Suprapubic skin (tissue), 4 donors: ENCODE data around the gene GJB3. TPM values are rescaled to one million over a fixed set of nuclear protein-coding genes. Genes with fewer than 3 reads are reported as not detected.

Experiments
- DNase-seq, 2 donors: peaks; one replicate each; pipeline ENCODE4 v3.0.0-alpha.2; 2019; ENCODE audit warnings: low spot score in 2 of 2
- H3K27ac ChIP-seq: fragments of 200-600 bp; sonication (generic); one replicate; pipeline ENCODE4 v1.5.1; 2019
- H3K27me3 ChIP-seq: fragments of 200-600 bp; sonication (generic); one replicate; pipeline ENCODE4 v1.5.1; 2019
- H3K36me3 ChIP-seq: fragments of 200-600 bp; sonication (generic); one replicate; pipeline ENCODE4 v1.5.1; 2019
- H3K4me1 ChIP-seq: fragments of 200-600 bp; sonication (generic); one replicate; pipeline ENCODE4 v1.5.1; 2019
- H3K4me3 ChIP-seq: fragments of 200-600 bp; sonication (generic); one replicate; pipeline ENCODE4 v1.5.1; 2019; ENCODE audit warnings: mild to moderate bottlenecking
- H3K9me3 ChIP-seq: fragments of 200-600 bp; sonication (generic); one replicate; pipeline ENCODE4 v1.5.1; 2019
- EP300 ChIP-seq: sonication (generic); formaldehyde crosslinking; IDR thresholded peaks from one replicate; pipeline ENCODE4 v1.6.1; 2017; ENCODE audit warnings: antibody characterized with exemption
- POLR2A ChIP-seq, 2 donors: fragments of 450-650 bp; IDR thresholded peaks; one replicate each; pipeline ENCODE4 v1.6.1; 2017; ENCODE audit warnings: antibody characterized with exemption in 2 of 2, mild to moderate bottlenecking in 2 of 2, moderate library complexity in 2 of 2
- POLR2AphosphoS5 ChIP-seq, 3 donors: sonication (generic); formaldehyde crosslinking; IDR thresholded peaks; one replicate each; pipeline ENCODE4 v1.6.1; 2017; ENCODE audit warnings: antibody characterized with exemption in 3 of 3
- WGBS: methylation state at CpG from one replicate; pipeline ENCODE4 v1.1.5; 2018; 5-methylcytosine and 5-hydroxymethylcytosine counted together
- total RNA-seq, 4 donors: library from RNA; depleted of rRNA; stranded (reverse); fragments of >200 nt; gene quantifications; one replicate each; pipeline ENCODE4 v1.1.0, GENCODE V29; 2016
- TF ChIP-seq, protein P1 (sequence below), 2 donors: fragments of 200-600 bp in 1 of 2; fragments of 450-650 bp in 1 of 2; sonication (generic) in 1 of 2; IDR thresholded peaks; one replicate each; pipeline ENCODE4 v1.5.1; 2016 to 2019; ENCODE audit warnings: antibody characterized with exemption in 2 of 2, mild to moderate bottlenecking in 1 of 2, moderate library complexity in 1 of 2

The GJB3 gene
- total RNA-seq, 4 donors from 2014 or later, result 76.0 to 268 (median 186) TPM

DNA sequence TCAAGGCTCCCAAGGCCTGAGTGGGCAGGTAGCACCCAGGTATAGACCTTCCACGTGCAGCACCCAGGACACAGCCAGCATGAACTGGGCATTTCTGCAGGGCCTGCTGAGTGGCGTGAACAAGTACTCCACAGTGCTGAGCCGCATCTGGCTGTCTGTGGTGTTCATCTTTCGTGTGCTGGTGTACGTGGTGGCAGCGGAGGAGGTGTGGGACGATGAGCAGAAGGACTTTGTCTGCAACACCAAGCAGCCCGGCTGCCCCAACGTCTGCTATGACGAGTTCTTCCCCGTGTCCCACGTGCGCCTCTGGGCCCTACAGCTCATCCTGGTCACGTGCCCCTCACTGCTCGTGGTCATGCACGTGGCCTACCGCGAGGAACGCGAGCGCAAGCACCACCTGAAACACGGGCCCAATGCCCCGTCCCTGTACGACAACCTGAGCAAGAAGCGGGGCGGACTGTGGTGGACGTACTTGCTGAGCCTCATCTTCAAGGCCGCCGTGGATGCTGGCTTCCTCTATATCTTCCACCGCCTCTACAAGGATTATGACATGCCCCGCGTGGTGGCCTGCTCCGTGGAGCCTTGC, 19.7 kb upstream of the GJB3 start:
- Histone ChIP-seq H3K4me3 (no peak overlapping the region), H3K27ac (no peak overlapping the region), H3K27me3 (no peaks in the 10 kb centered on the region), H3K9me3 (no peaks in the 10 kb centered on the region), H3K4me1 (peaks cover 30% of the 10 kb centered on the region), H3K36me3 (no peaks in the 10 kb centered on the region)
- no peak for TF ChIP-seq EP300
- 95% methylated on average over 29 of the region's 33 CpGs for WGBS
- no peak for DNase-seq

DNA sequence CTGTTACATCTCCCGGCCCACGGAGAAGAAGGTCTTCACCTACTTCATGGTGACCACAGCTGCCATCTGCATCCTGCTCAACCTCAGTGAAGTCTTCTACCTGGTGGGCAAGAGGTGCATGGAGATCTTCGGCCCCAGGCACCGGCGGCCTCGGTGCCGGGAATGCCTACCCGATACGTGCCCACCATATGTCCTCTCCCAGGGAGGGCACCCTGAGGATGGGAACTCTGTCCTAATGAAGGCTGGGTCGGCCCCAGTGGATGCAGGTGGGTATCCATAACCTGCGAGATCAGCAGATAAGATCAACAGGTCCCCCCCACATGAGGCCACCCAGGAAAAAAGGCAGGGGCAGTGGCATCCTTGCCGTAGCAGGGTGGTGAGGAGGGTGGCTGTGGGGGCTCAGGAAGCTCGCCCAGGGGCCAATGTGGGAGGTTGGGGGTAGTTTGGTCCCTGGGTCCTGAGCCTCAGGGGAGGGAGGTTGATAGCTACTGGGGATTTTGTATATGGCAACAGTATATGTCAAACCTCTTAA, 19.2 kb upstream of the GJB3 start:
- H3K36me3 ChIP-seq, result no peaks in the 10 kb centered on the region
- no peaks in the 10 kb centered on the region for H3K9me3 ChIP-seq
- 90% methylated on average over 13 of the region's 13 CpGs for WGBS
- no peak for TF ChIP-seq POLR2AphosphoS5 (IDR thresholded peaks at IDR 0.05)
- no peak for TF ChIP-seq POLR2A (IDR thresholded peaks at IDR 0.05)
- TF ChIP-seq EP300, result no peak
- TF ChIP-seq, protein P1, sequence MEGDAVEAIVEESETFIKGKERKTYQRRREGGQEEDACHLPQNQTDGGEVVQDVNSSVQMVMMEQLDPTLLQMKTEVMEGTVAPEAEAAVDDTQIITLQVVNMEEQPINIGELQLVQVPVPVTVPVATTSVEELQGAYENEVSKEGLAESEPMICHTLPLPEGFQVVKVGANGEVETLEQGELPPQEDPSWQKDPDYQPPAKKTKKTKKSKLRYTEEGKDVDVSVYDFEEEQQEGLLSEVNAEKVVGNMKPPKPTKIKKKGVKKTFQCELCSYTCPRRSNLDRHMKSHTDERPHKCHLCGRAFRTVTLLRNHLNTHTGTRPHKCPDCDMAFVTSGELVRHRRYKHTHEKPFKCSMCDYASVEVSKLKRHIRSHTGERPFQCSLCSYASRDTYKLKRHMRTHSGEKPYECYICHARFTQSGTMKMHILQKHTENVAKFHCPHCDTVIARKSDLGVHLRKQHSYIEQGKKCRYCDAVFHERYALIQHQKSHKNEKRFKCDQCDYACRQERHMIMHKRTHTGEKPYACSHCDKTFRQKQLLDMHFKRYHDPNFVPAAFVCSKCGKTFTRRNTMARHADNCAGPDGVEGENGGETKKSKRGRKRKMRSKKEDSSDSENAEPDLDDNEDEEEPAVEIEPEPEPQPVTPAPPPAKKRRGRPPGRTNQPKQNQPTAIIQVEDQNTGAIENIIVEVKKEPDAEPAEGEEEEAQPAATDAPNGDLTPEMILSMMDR (IDR thresholded peaks at IDR 0.05), result no peak
- no peak for DNase-seq
- no peaks in the 10 kb centered on the region for H3K27me3 ChIP-seq
- H3K4me3 ChIP-seq, result no peak overlapping the region
- no peak overlapping the region for H3K27ac ChIP-seq
- H3K4me1 ChIP-seq, result peaks cover 24% of the 10 kb centered on the region

DNA sequence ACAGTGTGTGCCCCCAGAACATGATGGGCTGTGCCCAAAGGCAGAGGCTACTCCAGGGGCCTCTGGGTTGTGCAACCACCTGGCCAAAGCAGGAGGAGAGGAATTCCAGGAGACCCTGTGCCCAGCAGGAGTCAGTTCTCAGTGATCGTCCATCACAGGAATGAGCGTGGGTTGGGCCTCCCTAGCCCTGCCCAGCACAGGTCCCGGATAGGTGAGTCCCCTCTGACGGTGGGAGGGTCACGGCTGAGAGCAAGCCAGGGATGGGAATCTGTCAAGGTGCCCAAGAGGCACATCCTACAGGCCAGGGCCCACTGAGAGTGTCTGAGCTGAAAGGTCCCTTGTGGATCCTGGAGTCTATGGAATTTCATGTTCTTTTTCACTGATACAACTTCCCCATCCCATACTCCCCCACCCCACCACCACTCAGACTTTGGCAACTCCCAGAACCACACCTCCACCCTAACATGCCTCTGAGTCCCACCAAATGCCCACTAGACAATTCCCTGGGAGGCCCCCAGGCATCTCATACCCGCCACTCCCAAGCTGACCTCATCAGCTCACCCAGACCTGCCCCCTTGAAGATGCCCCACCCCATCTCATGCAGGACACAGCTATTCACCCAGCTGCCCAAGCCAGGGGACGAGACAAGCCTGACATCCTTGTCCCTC, 18.4 kb upstream of the GJB3 start:
- peaks cover 19% of the 10 kb centered on the region for H3K4me1 ChIP-seq
- WGBS, result 61% methylated on average over 5 of the region's 7 CpGs
- no peak overlapping the region for H3K27ac ChIP-seq
- H3K36me3 ChIP-seq, result no peaks in the 10 kb centered on the region
- no peak for DNase-seq
- H3K9me3 ChIP-seq, result no peaks in the 10 kb centered on the region
- H3K27me3 ChIP-seq, result no peaks in the 10 kb centered on the region
- no peak for TF ChIP-seq POLR2A (IDR thresholded peaks at IDR 0.05)
- no peak for TF ChIP-seq EP300
- TF ChIP-seq, protein P1 (IDR thresholded peaks at IDR 0.05), result no peak
- TF ChIP-seq POLR2AphosphoS5 (IDR thresholded peaks at IDR 0.05), result no peak
- no peak overlapping the region for H3K4me3 ChIP-seq

DNA sequence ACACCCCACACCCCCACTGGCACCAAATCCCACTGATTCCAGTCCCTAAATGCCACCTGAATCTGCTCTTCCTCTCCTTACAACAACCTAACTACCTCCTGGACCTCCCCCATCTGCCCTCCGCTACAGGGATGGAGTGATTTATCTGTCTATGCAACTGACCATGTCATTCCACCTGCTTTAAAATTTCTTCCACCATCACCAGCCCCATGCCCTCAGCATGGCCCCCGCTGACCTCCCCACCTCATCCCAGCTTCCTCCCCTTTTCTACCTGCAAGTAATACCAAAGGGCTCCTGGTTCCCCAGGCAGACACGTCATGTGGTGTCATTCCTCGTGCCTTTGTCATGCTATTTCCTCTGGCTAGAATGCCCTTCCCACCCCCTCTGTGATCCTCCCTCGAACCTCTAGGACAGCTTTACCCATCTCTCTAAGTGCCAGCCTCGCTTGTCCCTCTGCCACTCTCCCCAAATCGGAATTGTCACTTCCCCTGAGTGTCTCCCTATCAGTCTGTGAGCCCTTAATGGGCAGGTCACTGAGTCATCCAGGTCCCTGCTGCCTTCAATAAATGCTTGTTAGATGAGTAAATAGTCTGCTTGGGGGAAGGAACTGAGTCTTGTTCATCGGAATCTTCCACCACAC, 17.8 kb upstream of the GJB3 start:
- 47% methylated on average over 8 of the region's 8 CpGs for WGBS
- Histone ChIP-seq H3K9me3 (no peaks in the 10 kb centered on the region), H3K27ac (no peak overlapping the region), H3K4me1 (peaks cover 14% of the 10 kb centered on the region), H3K27me3 (no peaks in the 10 kb centered on the region), H3K4me3 (no peak overlapping the region), H3K36me3 (no peaks in the 10 kb centered on the region)
- no peak for DNase-seq
- no peak for TF ChIP-seq POLR2AphosphoS5 (IDR thresholded peaks at IDR 0.05)

DNA sequence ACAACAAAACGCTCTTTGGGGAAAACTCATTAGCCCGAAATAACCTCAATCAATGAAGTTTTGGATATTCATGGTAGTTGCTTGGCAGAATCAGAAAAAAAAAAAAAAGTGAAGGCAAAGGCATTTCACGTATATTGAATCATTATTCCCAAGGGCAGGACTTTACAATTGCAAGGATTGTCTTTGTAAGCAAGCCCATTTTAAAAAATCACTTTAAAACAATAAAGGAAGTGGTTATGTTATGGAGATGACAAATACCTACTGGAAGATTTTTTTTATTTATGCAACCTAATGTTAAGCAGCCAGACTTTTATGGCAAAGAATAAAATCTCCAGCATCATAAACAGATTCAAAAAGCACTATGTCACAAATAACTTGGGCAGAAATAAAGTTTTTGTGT, 12.2 kb upstream of the GJB3 start:
- H3K27me3 ChIP-seq, result no peaks in the 10 kb centered on the region
- no peak for DNase-seq
- H3K9me3 ChIP-seq, result no peaks in the 10 kb centered on the region
- peaks cover 9% of the 10 kb centered on the region for H3K4me1 ChIP-seq
- H3K36me3 ChIP-seq, result no peaks in the 10 kb centered on the region
- no peak overlapping the region for H3K27ac ChIP-seq
- TF ChIP-seq, protein P1 (IDR thresholded peaks at IDR 0.05), result no peak
- TF ChIP-seq EP300 (no peak), POLR2AphosphoS5 (IDR thresholded peaks at IDR 0.05) (no peak), POLR2A (IDR thresholded peaks at IDR 0.05) (no peak)
- 71% methylated on average over 3 of the region's 3 CpGs for WGBS
- H3K4me3 ChIP-seq, result no peak overlapping the region

DNA sequence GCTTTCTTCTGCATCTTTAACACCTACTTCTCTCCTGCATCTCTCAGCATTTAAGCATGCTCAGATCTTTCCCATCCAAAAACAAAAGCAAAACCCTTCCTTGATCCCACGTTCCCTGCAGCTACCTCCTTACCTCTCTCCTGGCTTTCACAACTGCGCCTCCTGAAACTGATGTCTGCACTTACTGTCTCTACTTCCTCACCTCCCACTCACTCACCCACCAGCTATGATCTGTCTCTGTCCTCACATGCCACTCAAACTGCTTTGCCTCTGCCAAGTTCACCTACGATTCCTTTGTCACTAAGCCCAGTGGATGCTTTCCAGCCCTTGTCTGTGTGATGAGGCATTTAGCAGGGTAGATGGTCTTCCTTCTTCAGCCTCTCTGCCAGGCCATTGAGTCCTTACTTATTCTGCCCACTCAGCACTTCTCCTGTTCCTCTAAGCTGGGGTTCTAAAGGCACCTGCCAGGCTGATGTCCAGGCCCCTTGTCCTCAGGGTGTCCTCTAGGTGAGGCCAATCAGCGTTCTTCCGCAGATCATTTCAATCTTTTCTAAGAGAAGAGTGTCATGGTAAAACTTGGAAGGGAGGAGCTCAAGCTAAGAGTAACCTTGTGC, 10.0 kb upstream of the GJB3 start:
- no peak overlapping the region for H3K4me3 ChIP-seq
- 59% methylated on average over 5 of the region's 5 CpGs for WGBS
- peak overlapping the region; percentile 56 for H3K27ac ChIP-seq
- no peak for DNase-seq
- peaks cover 9% of the 10 kb centered on the region for H3K4me1 ChIP-seq
- no peaks in the 10 kb centered on the region for H3K36me3 ChIP-seq
- H3K9me3 ChIP-seq, result no peaks in the 10 kb centered on the region
- peaks cover 2% of the 10 kb centered on the region for H3K27me3 ChIP-seq
- TF ChIP-seq POLR2AphosphoS5 (IDR thresholded peaks at IDR 0.05) (no peak), POLR2A (IDR thresholded peaks at IDR 0.05) (no peak), EP300 (no peak)
- TF ChIP-seq, protein P1 (IDR thresholded peaks at IDR 0.05), result no peak
